Activated naive CD4-positive, alpha-beta T cell treated with Interleukin-2 at 50 U/mL for 16 hours (primary cell): ENCODE results near the gene CBX4.
"Not testable (repeated sequence)": the region's sequence is repeated elsewhere in the genome, so short reads cannot be mapped to it uniquely, and the experiment has no call there.

Experiments
- DNase-seq: peaks from one replicate; pipeline ENCODE4 v3.0.0-alpha.2; 2020

Gene CBX4

DNA sequence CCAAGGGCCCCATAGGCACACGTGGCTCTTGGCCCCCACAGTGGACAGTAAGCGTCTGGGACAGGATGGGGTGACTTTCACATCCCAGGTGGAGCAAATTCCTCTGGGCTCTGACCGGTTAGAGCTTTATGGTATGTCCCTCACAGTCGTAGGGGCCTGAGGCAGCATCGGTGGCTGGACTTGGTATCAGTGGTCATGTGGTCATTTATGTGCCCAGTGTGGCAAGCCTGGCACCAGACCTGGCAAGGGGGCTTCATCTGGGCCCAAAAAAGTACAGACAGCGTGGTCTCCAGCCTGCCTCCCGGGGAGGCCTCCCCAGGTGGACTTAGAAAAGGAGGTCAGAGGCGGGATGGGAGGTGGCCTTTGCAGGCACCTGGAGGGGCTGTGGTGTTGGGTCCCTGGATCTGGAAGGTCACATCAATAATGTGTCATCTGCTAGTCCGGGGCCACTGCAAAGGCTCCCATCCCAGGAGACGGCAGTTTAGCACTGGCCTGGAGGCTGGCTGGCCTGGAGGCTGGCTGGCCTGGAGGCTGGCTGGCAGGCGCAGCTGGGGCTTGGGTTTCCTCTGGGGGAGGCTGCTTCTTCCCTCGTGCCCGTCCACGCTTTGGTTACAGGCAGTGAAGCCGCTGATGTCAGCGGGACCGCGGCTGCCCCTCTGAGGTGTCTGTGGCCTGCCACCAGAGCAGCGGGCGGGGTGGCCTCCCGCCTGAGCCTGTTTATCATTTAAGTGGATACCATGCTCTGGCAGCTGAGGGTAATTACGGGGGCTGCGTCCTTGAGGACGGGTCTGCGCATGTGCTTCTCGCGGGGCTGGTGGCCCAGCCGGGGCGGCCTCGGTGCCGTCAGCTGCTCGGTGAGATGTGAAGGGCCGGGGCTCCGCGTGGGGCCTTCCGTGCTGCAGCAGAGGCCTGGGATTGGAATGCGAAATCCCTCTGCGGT lies 20.7 kb upstream of the CBX4 start:
- DNase-seq: no peak

DNA sequence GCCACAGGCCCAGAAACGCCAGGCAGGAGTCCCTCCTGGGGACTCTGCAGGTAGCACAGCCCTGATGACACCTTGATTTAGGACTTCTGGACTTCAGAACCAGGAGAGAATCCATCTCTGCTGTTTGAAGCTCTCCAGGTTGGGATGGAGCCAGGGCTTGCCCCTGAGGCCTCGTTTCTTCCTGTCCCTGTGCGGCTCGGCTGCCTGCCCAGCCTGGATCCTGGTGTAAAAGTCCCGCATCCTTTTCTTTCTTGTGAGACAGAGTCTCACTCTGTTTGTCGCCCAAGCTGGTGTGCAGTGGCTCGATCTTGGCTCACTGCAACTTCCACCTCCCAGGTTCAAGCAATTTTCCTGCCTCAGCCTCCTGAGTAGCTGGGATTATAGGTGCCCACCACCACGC lies 17.9 kb upstream of the CBX4 start:
- no peak for DNase-seq

- no peak for DNase-seq
These were observed 16.3 kb upstream of the CBX4 start for GRCh38 chr17:79855331-79856124.

GRCh38 chr17:79854080-79855060 lies 15.1 kb upstream of the CBX4 start:
- DNase-seq: no peak

GRCh38 chr17:79853168-79853567 lies 13.9 kb upstream of the CBX4 start:
- DNase-seq: not testable (repeated sequence)

DNA sequence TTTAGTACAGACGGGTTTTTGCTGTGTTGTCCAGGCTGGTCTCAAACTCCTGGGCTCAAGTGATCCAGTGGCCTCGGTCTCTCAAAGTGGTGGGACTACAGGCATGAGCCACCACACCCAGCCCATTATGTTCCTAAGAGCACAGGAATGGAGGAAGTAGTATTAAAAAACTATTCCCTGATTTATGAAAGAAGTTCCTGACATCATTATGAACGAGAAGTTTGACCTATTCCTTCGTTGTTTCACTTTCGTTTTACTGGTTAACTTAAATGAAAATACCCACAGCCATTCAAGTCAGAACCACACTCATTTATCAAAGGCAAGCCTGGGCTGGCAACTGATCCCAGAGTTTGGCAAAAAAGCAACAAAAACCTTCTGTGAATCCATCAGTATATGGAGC lies 13.5 kb upstream of the CBX4 start:
- no peak for DNase-seq

- no peak for DNase-seq
These were observed 12.2 kb upstream of the CBX4 start for GRCh38 chr17:79851461-79851817.

DNA sequence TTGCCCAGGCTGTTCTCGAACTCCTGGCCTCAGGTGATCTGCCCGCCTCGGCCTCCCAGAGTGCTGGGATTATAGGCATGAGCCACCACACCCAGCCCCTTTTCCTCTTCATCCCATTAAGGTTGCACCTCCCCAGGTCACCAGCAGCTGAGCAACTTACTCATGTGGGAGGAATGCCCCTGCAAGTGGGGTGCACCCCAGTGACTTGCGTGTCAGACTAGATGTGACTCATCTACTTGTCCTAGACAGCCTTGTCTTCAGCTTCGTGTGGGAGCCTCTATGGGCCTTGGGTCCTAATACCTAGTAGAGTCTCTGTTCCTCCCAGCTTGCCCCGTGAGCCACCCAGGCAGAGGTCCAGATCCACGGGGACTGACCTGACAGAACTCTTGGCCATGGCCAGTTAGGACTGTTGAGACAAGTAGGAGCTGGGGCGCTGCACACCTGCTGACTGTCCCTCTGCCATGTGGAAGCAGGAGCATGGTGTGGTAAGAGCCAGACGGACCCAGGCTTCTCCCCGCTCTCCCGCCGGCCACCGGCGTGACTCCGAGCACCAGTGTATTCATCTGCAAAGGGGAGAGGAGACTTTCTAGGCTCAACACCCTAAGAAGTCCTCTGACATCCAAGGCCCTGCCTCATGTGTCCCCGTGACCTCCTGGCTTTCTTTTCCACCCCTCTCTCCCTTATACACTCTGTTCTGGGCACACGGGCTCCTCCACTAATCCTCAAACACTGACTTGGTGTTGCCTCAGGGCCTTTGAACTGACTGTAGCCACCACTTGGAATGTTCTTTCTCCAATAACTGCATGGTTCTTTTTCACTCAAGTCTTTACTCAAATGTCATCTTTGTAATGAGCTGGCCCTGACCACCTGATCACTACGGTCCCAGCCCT lies 11.6 kb upstream of the CBX4 start:
- DNase-seq: peak; percentile 17

DNA sequence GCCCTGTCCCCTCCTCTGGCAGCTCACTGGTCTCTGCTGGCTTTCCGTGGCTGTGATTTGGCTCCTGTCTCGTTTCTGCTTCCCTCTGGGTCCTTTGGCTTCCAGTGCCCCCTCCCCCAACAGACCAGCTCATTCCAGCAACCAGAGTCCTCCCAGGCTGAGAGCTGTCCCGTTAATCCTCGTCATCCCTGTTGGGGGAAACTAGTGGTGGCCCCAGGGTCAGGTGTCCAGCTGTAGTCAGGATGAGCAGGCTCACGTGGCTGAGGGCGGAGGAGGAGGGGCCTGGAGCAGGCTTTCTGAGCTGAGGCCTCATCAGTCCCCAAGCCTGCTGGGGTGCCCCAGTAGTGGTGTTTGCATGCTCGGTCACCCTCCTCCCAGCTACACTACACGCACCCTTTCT lies 10.7 kb upstream of the CBX4 start:
- DNase-seq: no peak

GRCh38 chr17:79848370-79848766 lies 9.1 kb upstream of the CBX4 start:
- DNase-seq: no peak

DNA sequence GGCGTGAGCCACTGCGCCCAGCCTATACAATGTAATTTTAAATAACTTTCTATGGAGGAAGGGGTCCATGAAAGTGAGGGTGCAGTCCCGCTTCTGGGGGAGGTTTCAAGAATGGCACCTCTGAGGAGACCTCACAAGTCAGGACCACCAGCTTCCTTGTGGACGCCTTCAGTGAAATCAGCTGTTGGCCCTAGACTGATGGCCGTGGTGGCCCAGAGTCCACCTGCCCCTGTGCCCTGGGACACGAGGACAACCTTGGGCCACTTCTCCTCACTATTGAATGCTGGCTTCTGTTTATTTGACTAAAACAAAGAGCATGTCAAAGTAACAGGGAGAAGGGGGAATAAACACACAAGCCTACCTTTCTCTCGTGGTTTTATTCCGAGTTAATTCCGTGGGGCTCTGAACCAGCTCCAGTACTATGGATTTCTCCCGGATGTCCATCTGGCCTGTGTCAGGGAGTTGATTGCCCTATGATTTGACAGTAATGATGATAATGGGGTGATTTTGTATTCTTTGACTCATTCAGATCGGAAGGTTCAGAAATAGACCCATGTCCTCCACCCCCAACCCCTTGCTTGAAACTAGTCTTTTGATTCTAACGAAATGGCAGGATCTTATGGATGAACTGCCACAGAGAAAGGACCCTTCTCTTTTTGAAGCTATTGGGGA lies 8.6 kb upstream of the CBX4 start:
- no peak for DNase-seq

GRCh38 chr17:79845601-79845949 lies 6.3 kb upstream of the CBX4 start:
- no peak for DNase-seq

- peak; percentile 60 for DNase-seq
These were observed 5.8 kb upstream of the CBX4 start for GRCh38 chr17:79844869-79845600.

DNA sequence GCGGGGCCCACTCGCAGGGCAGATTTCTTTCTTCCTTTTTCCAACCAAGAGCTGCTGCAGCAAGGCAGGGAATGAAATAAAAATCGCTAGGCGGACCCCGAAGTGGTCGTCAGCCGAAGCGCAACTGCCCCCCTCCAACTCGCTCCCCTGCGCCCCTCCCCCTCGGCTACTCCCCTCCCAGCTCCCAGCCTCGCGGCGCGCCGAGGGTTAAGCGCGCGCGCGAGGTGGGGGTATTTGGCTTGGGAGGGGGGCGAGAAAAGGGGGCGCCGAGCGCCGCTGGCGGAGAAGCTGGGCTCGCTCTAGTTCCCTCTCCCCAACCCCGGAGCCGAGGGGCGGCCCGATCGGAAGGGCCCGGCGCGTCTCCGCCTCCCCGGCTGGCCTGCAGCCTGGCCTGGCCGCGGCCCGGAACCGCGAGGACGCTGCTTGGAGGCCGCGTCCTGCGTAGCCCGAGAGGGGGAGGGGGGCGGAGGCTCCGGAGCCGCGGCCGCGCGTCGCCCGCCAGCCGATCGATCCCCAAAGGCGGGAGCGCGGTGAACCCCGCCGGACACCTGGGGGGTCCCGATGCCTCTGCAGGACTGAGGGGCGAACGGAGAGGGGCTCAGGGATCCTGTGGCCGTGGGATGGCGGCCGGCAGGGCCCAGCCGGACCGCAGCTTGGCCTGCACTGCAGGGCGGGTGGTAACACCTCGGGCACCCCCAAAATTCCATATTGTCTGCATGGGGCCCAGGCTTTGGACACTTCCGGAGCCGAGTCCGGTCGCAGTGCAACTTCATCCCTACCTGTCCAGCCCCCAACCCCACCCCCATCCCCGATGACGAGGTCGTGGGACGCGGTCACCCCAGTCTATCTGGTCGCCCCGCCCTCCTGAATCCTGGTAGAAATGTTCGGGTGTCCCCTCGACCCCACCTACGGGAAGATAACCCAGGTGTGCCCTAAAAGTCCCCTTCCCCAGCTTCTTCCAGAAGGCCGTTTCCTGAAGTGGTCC lies 4.9 kb upstream of the CBX4 start:
- DNase-seq: no peak

DNA sequence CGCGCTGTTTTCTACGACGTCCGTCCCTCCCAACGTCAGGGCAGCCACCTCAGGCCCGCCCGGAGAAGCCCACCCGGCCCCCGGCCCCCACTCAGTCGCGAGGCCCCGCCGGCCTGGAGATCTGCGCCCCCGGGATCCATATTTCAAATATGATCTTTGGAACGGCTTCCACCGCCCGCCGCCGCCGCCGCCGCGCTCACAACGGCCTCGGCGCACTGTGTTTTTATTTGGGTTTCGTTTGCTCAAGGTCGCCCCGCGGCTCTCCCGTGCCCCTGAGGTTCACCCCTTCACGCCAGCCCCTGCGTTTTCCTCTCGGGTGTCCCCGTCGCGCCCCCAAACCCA lies 4.2 kb upstream of the CBX4 start:
- peak; percentile 33 for DNase-seq

DNA sequence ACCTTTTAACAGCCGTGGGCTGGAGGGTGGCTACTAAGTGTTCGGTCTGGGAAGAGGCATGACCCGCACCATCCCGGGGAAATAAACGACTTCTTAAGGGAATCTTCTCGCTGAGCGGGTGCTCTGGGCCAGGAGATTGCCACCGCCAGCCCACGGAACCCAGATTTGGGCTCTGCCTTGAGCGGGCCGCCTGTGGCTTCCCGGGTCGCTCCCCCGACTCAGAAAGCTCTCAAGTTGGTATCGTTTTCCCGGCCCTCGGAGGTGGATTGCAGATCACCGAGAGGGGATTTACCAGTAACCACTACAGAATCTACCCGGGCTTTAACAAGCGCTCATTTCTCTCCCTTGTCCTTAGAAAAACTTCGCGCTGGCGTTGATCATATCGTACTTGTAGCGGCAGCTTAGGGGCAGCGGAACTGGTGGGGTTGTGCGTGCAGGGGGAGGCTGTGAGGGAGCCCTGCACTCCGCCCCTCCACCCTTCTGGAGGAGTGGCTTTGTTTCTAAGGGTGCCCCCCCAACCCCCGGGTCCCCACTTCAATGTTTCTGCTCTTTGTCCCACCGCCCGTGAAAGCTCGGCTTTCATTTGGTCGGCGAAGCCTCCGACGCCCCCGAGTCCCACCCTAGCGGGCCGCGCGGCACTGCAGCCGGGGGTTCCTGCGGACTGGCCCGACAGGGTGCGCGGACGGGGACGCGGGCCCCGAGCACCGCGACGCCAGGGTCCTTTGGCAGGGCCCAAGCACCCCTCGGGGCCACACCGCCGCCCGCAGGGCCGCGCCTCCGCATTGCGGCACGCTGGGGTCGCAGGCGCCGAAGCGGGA lies 3.6 kb upstream of the CBX4 start:
- DNase-seq: peak; percentile 17

- DNase-seq: no peak
These were observed 3.0 kb upstream of the CBX4 start for GRCh38 chr17:79842136-79842655.
